ENCODE data around the gene C11orf58. TPM values are rescaled to one million over a fixed set of nuclear protein-coding genes. Genes with fewer than 3 reads are reported as not detected.
A peak's percentile ranks its signal among the peaks of the same experiment; 100 is the strongest.

C11orf58 gene
- total RNA-seq, 2 experiments from 2014 or later, result 114 to 133 TPM

GRCh38 chr11:16744128-16744725 is 5.8 kb downstream of the C11orf58 start:
- Mint-ChIP-seq H3K36me3 (ENCODE audit: low read depth) (peaks cover 50% of the 10 kb centered on the region), H3K9me3 (no peaks in the 10 kb centered on the region), H3K4me1 (ENCODE audit: low read depth) (peaks cover 62% of the 10 kb centered on the region), H3K4me3 (no peak overlapping the region), H3K27ac (peak overlapping the region; percentile 22), H3K27me3 (no peaks in the 10 kb centered on the region)
- intact Hi-C loops (cut with micrococcal nuclease), result no loop called here
- no peak for TF ChIP-seq CTCF (IDR thresholded peaks at IDR 0.05)
- ChIA-PET POLR2A (no interaction called here), CTCF (no interaction called here)
- DNase-seq (no peak), ATAC-seq (no peak)

- intact Hi-C loops (cut with micrococcal nuclease), result no loop called here
- Mint-ChIP-seq H3K27ac (peak overlapping the region; percentile 25), H3K9me3 (no peaks in the 10 kb centered on the region), H3K4me1 (ENCODE audit: low read depth) (peaks cover 71% of the 10 kb centered on the region), H3K36me3 (ENCODE audit: low read depth) (peaks cover 67% of the 10 kb centered on the region), H3K4me3 (no peak overlapping the region), H3K27me3 (no peaks in the 10 kb centered on the region)
- DNase-seq (no peak), ATAC-seq (no peak)
- POLR2A ChIA-PET, result no interaction called here
- CTCF ChIA-PET, result no interaction called here
- TF ChIP-seq CTCF (IDR thresholded peaks at IDR 0.05), result no peak
Measured at GRCh38 chr11:16745950-16746605, 7.6 kb downstream of the C11orf58 start.

GRCh38 chr11:16749092-16749491 is 10.6 kb downstream of the C11orf58 start:
- H3K27ac Mint-ChIP-seq, result peak overlapping the region; percentile 71
- H3K9me3 Mint-ChIP-seq, result no peaks in the 10 kb centered on the region
- no peaks in the 10 kb centered on the region for H3K27me3 Mint-ChIP-seq
- no peak overlapping the region for H3K4me3 Mint-ChIP-seq
- CTCF ChIA-PET, result interaction anchor here (0.6 to 1.3 kb wide), 3 partner anchors 12 to 605 kb away, joined by 3 read pairs; no protein-coding TSS in a partner anchor
- TF ChIP-seq CTCF (IDR thresholded peaks at IDR 0.05), result no peak
- DNase-seq, result no peak
- no peak for ATAC-seq
- peaks cover 70% of the 10 kb centered on the region for H3K36me3 Mint-ChIP-seq (ENCODE audit: low read depth)
- H3K4me1 Mint-ChIP-seq (ENCODE audit: low read depth), result peaks cover 50% of the 10 kb centered on the region
- POLR2A ChIA-PET, result interaction anchor here (2.3 to 3.3 kb wide), 2 partner anchors 8 to 11 kb away, joined by 15 to 22 read pairs; partner anchors contain the start of gene C11orf58
- intact Hi-C loops (cut with micrococcal nuclease), result no loop called here

- intact Hi-C loops (cut with micrococcal nuclease), result no loop called here
- ChIA-PET CTCF (interaction anchor here (0.6 to 1.3 kb wide), 4 partner anchors 10 to 604 kb away, joined by 3 to 5 read pairs (median 3); partner anchors contain the start of gene C11orf58), POLR2A (interaction anchor here (2.3 to 3.3 kb wide), 2 partner anchors 9 to 11 kb away, joined by 15 to 22 read pairs; partner anchors contain the start of gene C11orf58)
- H3K36me3 Mint-ChIP-seq (ENCODE audit: low read depth), result peaks cover 65% of the 10 kb centered on the region
- peak; percentile 82 for ATAC-seq
- H3K27ac Mint-ChIP-seq, result peak overlapping the region; percentile 71
- H3K4me1 Mint-ChIP-seq (ENCODE audit: low read depth), result peaks cover 46% of the 10 kb centered on the region
- H3K9me3 Mint-ChIP-seq, result no peaks in the 10 kb centered on the region
- H3K4me3 Mint-ChIP-seq, result no peak overlapping the region
- DNase-seq, result peak; percentile 33
- TF ChIP-seq CTCF (IDR thresholded peaks at IDR 0.05), result no peak
- no peaks in the 10 kb centered on the region for H3K27me3 Mint-ChIP-seq
Measured at GRCh38 chr11:16749666-16750065, 11.2 kb downstream of the C11orf58 start.

GRCh38 chr11:16750417-16750816 is 12.0 kb downstream of the C11orf58 start:
- Mint-ChIP-seq H3K27me3 (no peaks in the 10 kb centered on the region), H3K36me3 (ENCODE audit: low read depth) (peaks cover 61% of the 10 kb centered on the region), H3K4me1 (ENCODE audit: low read depth) (peaks cover 41% of the 10 kb centered on the region), H3K9me3 (no peaks in the 10 kb centered on the region), H3K27ac (peak overlapping the region; percentile 71), H3K4me3 (no peak overlapping the region)
- POLR2A ChIA-PET, result interaction anchor here (2.3 to 3.3 kb wide), 2 partner anchors 10 to 12 kb away, joined by 15 to 22 read pairs; partner anchors contain the start of gene C11orf58
- intact Hi-C loops (cut with micrococcal nuclease), result no loop called here
- CTCF ChIA-PET, result interaction anchor here (1.0 to 1.3 kb wide), 4 partner anchors 9 to 35 kb away, joined by 3 to 5 read pairs (median 3); partner anchors contain the start of gene C11orf58
- no peak for DNase-seq
- peak; percentile 29 for ATAC-seq
- no peak for TF ChIP-seq CTCF (IDR thresholded peaks at IDR 0.05)
